MM.1S (cell line): ENCODE measurements around the gene GPR137B.

Experiments used
- CTCF ChIP-seq: fragments of 300-600 bp; sonication (generic); IDR thresholded peaks from 2 replicates; pipeline ENCODE4 v1.5.1; 2016; ENCODE audit warnings: antibody characterized with exemption, low read length, mixed read lengths
- EZH2 ChIP-seq: fragments of 300-600 bp; sonication (generic); optimal IDR thresholded peaks from 2 replicates; pipeline ENCODE3; 2017; ENCODE audit warnings: low read depth, mild to moderate bottlenecking, antibody characterized with exemption, low read length, mixed read lengths
- EZH2phosphoT487 ChIP-seq: fragments of 300-600 bp; sonication (generic); IDR thresholded peaks from 2 replicates; pipeline ENCODE4 v1.6.1; 2018; ENCODE audit warnings: antibody characterized with exemption, low read length

GRCh38 chr1:236161230-236161629 is 18.9 kb downstream of the GPR137B start:
- no peak for TF ChIP-seq CTCF
- TF ChIP-seq EZH2, result no peak
- no peak for TF ChIP-seq EZH2phosphoT487
